DOHH2 (cell line): ENCODE data around the gene AKT2.

Source experiments
- H3F3A ChIP-seq: fragments of 200-600 bp; sonication (generic), shearing (Covaris generic); 2 replicates; pipeline ENCODE4 v1.6.0; 2016; ENCODE audit warnings: antibody characterized with exemption, mild to moderate bottlenecking; ENCODE audit not compliant: control insufficient read depth, insufficient read depth
- H3K27ac ChIP-seq: fragments of 200-600 bp; sonication (generic); 2 replicates; pipeline ENCODE4 v1.5.1; 2014; ENCODE audit warnings: low read depth, mild to moderate bottlenecking, low read length, moderate library complexity
- H3K27me3 ChIP-seq: fragments of 200-600 bp; sonication (generic); 2 replicates; pipeline ENCODE4 v1.6.1; 2014; ENCODE audit warnings: mild to moderate bottlenecking, low read length, mixed read lengths; ENCODE audit not compliant: control insufficient read depth
- H3K36me3 ChIP-seq: fragments of 200-600 bp; sonication (generic); 2 replicates; pipeline ENCODE4 v1.6.1; 2014; ENCODE audit warnings: mild to moderate bottlenecking, low read length, moderate library complexity, mixed read lengths; ENCODE audit not compliant: control insufficient read depth
- H3K4me1 ChIP-seq: fragments of 200-600 bp; sonication (generic); 2 replicates; pipeline ENCODE4 v1.6.1; 2014; ENCODE audit warnings: mild to moderate bottlenecking, low read length, mixed read lengths; ENCODE audit not compliant: control insufficient read depth
- H3K4me2 ChIP-seq: fragments of 200-600 bp; sonication (generic); 2 replicates; pipeline ENCODE4 v1.6.0; 2014; ENCODE audit warnings: mild to moderate bottlenecking, low read length, moderate library complexity
- H3K4me3 ChIP-seq: fragments of 200-600 bp; sonication (generic); 2 replicates; pipeline ENCODE4 v1.5.1; 2014; ENCODE audit warnings: mild to moderate bottlenecking, low read length, mixed read lengths
- H3K79me2 ChIP-seq: fragments of 200-600 bp; sonication (generic); 2 replicates; pipeline ENCODE4 v1.6.1; 2014; ENCODE audit warnings: mild to moderate bottlenecking, low read length, mixed read lengths; ENCODE audit not compliant: control insufficient read depth
- H3K9me2 ChIP-seq: fragments of 200-600 bp; sonication (generic); replicated peaks from 2 replicates; pipeline ENCODE4 v1.6.1; 2014; ENCODE audit warnings: mild to moderate bottlenecking, low read length, mixed read lengths; ENCODE audit not compliant: control insufficient read depth
- H3K9me3 ChIP-seq: fragments of 200-600 bp; sonication (generic); 2 replicates; pipeline ENCODE4 v1.6.1; 2014; ENCODE audit warnings: antibody characterized with exemption, low read length, mixed read lengths; ENCODE audit not compliant: control insufficient read depth, insufficient read depth
- H4K20me1 ChIP-seq: fragments of 200-600 bp; sonication (generic); 2 replicates; pipeline ENCODE4 v1.6.0; 2014; ENCODE audit warnings: low read depth, mild to moderate bottlenecking, antibody characterized with exemption, low read length, moderate library complexity; ENCODE audit not compliant: control insufficient read depth, insufficient read depth
- EZH2phosphoT487 ChIP-seq: fragments of 200-600 bp; sonication (generic); IDR thresholded peaks from 2 replicates; pipeline ENCODE4 v1.6.1; 2017; ENCODE audit warnings: borderline replicate concordance, mild to moderate bottlenecking, antibody characterized with exemption, low read length, moderate library complexity, mixed read lengths
- TF ChIP-seq, protein P1 (sequence below): fragments of 200-600 bp; sonication (generic); IDR thresholded peaks from one replicate; pipeline ENCODE4 v1.5.1; 2014; ENCODE audit warnings: antibody characterized with exemption, mild to moderate bottlenecking, low read depth, low read length; ENCODE audit not compliant: poor library complexity, severe bottlenecking

Gene AKT2

DNA sequence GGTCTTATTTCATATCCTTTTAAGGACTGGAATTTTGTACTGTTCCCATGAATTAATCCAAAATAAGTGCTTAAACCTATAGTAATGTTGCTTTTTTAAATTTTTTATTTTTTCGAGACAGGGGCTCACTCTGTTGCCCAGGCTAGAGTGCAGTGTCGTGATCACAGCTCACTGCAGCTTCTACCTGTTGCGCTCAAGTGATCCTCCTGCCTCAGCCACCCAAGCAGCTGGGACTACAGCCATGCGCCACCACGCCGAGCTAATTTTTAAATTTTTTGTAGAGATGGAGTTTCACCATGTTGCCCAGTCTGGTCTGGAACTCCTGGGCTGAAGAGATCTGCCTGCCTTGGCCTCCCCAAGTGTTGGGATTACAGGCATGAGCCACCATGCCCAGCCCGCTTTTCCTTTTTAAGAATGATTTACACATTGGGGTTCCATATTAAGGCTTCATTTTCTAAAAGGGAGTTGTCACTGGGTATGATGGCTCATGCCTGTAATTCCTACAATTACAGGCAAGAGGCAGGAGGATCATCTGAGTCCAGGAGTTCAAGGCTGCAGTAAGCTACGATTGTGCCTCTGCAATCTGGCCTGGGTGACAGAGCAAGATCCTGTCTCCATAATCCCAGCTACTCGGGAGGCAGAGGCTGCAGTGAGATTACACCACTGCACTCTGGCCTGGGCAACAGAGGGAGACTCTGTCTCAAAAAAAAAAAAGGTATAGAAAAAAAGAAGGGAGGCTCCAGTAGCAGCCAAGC, 28.3 kb upstream of the AKT2 start:
- Histone ChIP-seq H4K20me1 (no peaks in the 10 kb centered on the region), H3K4me2 (no peak overlapping the region), H3K36me3 (peaks cover 9% of the 10 kb centered on the region), H3K9me3 (no peaks in the 10 kb centered on the region), H3K27me3 (no peaks in the 10 kb centered on the region), H3K9me2 (no peaks in the 10 kb centered on the region), H3F3A (no peaks in the 10 kb centered on the region), H3K4me3 (no peak overlapping the region), H3K4me1 (peaks cover 7% of the 10 kb centered on the region), H3K79me2 (no peaks in the 10 kb centered on the region), H3K27ac (no peak overlapping the region)
- TF ChIP-seq EZH2phosphoT487, result no peak
- TF ChIP-seq, protein P1, sequence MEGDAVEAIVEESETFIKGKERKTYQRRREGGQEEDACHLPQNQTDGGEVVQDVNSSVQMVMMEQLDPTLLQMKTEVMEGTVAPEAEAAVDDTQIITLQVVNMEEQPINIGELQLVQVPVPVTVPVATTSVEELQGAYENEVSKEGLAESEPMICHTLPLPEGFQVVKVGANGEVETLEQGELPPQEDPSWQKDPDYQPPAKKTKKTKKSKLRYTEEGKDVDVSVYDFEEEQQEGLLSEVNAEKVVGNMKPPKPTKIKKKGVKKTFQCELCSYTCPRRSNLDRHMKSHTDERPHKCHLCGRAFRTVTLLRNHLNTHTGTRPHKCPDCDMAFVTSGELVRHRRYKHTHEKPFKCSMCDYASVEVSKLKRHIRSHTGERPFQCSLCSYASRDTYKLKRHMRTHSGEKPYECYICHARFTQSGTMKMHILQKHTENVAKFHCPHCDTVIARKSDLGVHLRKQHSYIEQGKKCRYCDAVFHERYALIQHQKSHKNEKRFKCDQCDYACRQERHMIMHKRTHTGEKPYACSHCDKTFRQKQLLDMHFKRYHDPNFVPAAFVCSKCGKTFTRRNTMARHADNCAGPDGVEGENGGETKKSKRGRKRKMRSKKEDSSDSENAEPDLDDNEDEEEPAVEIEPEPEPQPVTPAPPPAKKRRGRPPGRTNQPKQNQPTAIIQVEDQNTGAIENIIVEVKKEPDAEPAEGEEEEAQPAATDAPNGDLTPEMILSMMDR, result no peak

DNA sequence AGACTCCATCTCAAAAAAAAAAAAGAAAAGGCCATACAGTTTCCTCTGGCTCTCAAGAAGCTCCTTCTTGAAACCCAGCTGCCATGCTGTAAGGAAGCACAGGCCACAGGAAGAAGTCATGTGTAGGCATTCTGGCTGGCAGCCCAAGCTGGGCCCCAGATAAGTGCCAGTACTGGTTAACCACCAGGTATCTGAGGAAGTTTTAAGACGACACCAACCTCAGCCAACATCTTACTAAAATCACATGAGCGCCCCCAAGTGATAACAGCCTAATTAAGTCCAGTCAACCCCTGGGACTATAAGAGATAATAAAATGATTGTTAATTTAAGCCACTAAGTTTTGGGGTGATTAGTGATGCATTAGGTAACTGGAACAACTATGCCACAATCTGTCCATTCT, 27.4 kb upstream of the AKT2 start:
- H4K20me1 ChIP-seq, result no peaks in the 10 kb centered on the region
- no peaks in the 10 kb centered on the region for H3K9me3 ChIP-seq
- TF ChIP-seq, protein P1, result no peak
- no peak for TF ChIP-seq EZH2phosphoT487

DNA sequence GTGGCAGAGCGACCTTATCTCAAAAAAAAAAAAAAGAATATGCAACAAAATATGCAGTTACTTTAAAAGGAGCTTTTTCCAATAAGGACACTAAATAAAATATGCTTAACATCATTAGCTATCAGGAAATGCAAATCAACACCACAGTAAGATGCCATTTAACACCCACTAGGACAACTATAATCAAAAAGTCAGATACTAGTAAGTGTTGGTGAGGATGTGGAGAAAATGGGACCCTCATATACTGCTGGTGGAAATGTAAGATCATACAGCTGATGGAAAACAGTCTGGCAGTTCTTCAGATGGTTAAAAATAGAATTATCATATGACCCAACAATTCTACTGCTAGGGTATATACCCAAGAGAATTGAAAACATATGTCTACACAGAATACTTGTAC, 24.5 kb upstream of the AKT2 start:
- H3K79me2 ChIP-seq, result no peaks in the 10 kb centered on the region

More for the DNA sequence above, 27.4 kb upstream of the AKT2 start:
- H3K36me3 ChIP-seq, result peaks cover 9% of the 10 kb centered on the region
- no peak overlapping the region for H3K27ac ChIP-seq
- no peaks in the 10 kb centered on the region for H3K79me2 ChIP-seq
- H3K4me3 ChIP-seq, result no peak overlapping the region
- no peaks in the 10 kb centered on the region for H3K27me3 ChIP-seq
- no peak overlapping the region for H3K4me2 ChIP-seq
- H3K9me2 ChIP-seq, result no peaks in the 10 kb centered on the region
- H3K4me1 ChIP-seq, result peaks cover 7% of the 10 kb centered on the region
- no peaks in the 10 kb centered on the region for H3F3A ChIP-seq

More for the DNA sequence above, 24.5 kb upstream of the AKT2 start:
- Histone ChIP-seq H3K27me3 (no peaks in the 10 kb centered on the region), H3K27ac (no peak overlapping the region), H4K20me1 (no peaks in the 10 kb centered on the region), H3F3A (no peaks in the 10 kb centered on the region), H3K9me2 (no peaks in the 10 kb centered on the region), H3K36me3 (no peaks in the 10 kb centered on the region), H3K9me3 (no peaks in the 10 kb centered on the region), H3K4me3 (no peak overlapping the region), H3K4me1 (peaks cover 11% of the 10 kb centered on the region), H3K4me2 (no peak overlapping the region)
- TF ChIP-seq EZH2phosphoT487, result no peak
- TF ChIP-seq, protein P1, result no peak
